Trophoblast cell (in vitro differentiated cells and primary cell): ENCODE data around the gene GALNTL6.

Experiments
- DNase-seq, 2 donors: peaks; one replicate each; pipeline ENCODE4 v3.0.0-alpha.2; 2016
- H2AFZ ChIP-seq: 2 replicates; pipeline ENCODE4 v1.6.1; 2013; ENCODE audit warnings: low read length, moderate library complexity, mild to moderate bottlenecking; ENCODE audit not compliant: insufficient read depth, poor library complexity
- H2AK5ac ChIP-seq: 2 replicates; pipeline ENCODE4 v1.6.1; 2013; ENCODE audit warnings: mild to moderate bottlenecking, low read length
- H2BK120ac ChIP-seq: 2 replicates; pipeline ENCODE4 v1.6.1; 2013; ENCODE audit warnings: low read length, mild to moderate bottlenecking, moderate library complexity; ENCODE audit not compliant: insufficient read depth, poor library complexity
- H2BK12ac ChIP-seq: 2 replicates; pipeline ENCODE4 v1.6.1; 2013; ENCODE audit warnings: mild to moderate bottlenecking, low read length, moderate library complexity
- H2BK5ac ChIP-seq: 2 replicates; pipeline ENCODE4 v1.6.1; 2013; ENCODE audit warnings: low read length, low read depth, moderate library complexity, mild to moderate bottlenecking; ENCODE audit not compliant: poor library complexity
- H3K14ac ChIP-seq: 2 replicates; pipeline ENCODE4 v1.6.1; 2013; ENCODE audit warnings: mild to moderate bottlenecking, low read length
- H3K18ac ChIP-seq: 2 replicates; pipeline ENCODE4 v1.6.1; 2013; ENCODE audit warnings: mild to moderate bottlenecking, low read length
- H3K23ac ChIP-seq: 2 replicates; pipeline ENCODE4 v1.6.1; 2013; ENCODE audit warnings: low read length
- H3K27ac ChIP-seq: 2 replicates; pipeline ENCODE4 v1.5.1; 2013; ENCODE audit warnings: low read depth, mild to moderate bottlenecking, inconsistent platforms, low read length, moderate library complexity
- H3K27me3 ChIP-seq: 2 replicates; pipeline ENCODE4 v1.6.1; 2013; ENCODE audit warnings: inconsistent platforms, mild to moderate bottlenecking, low read length, moderate library complexity; ENCODE audit not compliant: insufficient read depth
- H3K36me3 ChIP-seq, 2 experiments: 1 replicate in 1 of 2; 2 replicates in 1 of 2; pipeline ENCODE4 v1.6.1; 2013; ENCODE audit warnings: low read length in 2 of 2, mild to moderate bottlenecking in 2 of 2, moderate library complexity in 1 of 2; ENCODE audit not compliant: insufficient read depth in 2 of 2, control insufficient read depth in 1 of 2
- H3K4ac ChIP-seq: 2 replicates; pipeline ENCODE4 v1.6.1; 2013; ENCODE audit warnings: low read depth, mild to moderate bottlenecking, low read length, moderate library complexity
- H3K4me1 ChIP-seq, 2 experiments: 1 replicate in 1 of 2; 2 replicates in 1 of 2; pipeline ENCODE4 v1.6.1; 2013; ENCODE audit warnings: low read length in 2 of 2, mild to moderate bottlenecking in 2 of 2, moderate library complexity in 1 of 2; ENCODE audit not compliant: insufficient read depth in 2 of 2, control insufficient read depth in 1 of 2
- H3K4me2 ChIP-seq: 2 replicates; pipeline ENCODE4 v1.6.1; 2013; ENCODE audit warnings: inconsistent platforms, mild to moderate bottlenecking, low read length, moderate library complexity
- H3K4me3 ChIP-seq: 2 replicates; pipeline ENCODE4 v1.5.1; 2013; ENCODE audit warnings: mild to moderate bottlenecking, low read depth, low read length, inconsistent platforms
- H3K79me1 ChIP-seq: one replicate; pipeline ENCODE4 v1.6.1; 2013; ENCODE audit warnings: low read length
- H3K79me2 ChIP-seq: 2 replicates; pipeline ENCODE4 v1.6.1; 2013; ENCODE audit warnings: low read length, mild to moderate bottlenecking; ENCODE audit not compliant: control insufficient read depth, insufficient read depth, poor library complexity
- H3K9ac ChIP-seq: 2 replicates; pipeline ENCODE4 v1.6.1; 2013; ENCODE audit warnings: mild to moderate bottlenecking, low read length
- H3K9me3 ChIP-seq: 2 replicates; pipeline ENCODE4 v1.6.1; 2013; ENCODE audit warnings: low read depth, mild to moderate bottlenecking, control low read depth, inconsistent platforms, low read length; ENCODE audit not compliant: insufficient read depth
- H4K12ac ChIP-seq: 2 replicates; pipeline ENCODE4 v1.6.1; 2013; ENCODE audit warnings: low read depth, mild to moderate bottlenecking, low read length, moderate library complexity
- H4K8ac ChIP-seq: 2 replicates; pipeline ENCODE4 v1.6.1; 2013; ENCODE audit warnings: low read depth, mild to moderate bottlenecking, low read length, moderate library complexity
- H4K91ac ChIP-seq: one replicate; pipeline ENCODE4 v1.6.1; 2013; ENCODE audit warnings: low read depth, mild to moderate bottlenecking, low read length, moderate library complexity
- WGBS: extraction: QIAGEN DNeasy Blood & Tissue Kit; methylation state at CpG from one replicate; pipeline ENCODE4 v1.1.7; 2013; ENCODE audit warnings: missing lambda C conversion rate; ENCODE audit not compliant: insufficient read length, insufficient coverage; ENCODE audit errors: extremely low coverage; 5-methylcytosine and 5-hydroxymethylcytosine counted together

GALNTL6 gene

GRCh38 chr4:171954650-171955049 is 141.4 kb downstream of the GALNTL6 start:
- H3K18ac ChIP-seq: no peak overlapping the region
- no peak overlapping the region for H2BK5ac ChIP-seq
- H4K8ac ChIP-seq: no peak overlapping the region
- no peak overlapping the region for H3K4me2 ChIP-seq
- H3K9ac ChIP-seq: no peak overlapping the region
- H3K23ac ChIP-seq: no peak overlapping the region
- no peaks in the 10 kb centered on the region for H3K79me1 ChIP-seq
- H3K79me2 ChIP-seq: no peaks in the 10 kb centered on the region
- no peak for DNase-seq
- H3K9me3 ChIP-seq: no peaks in the 10 kb centered on the region
- no peak overlapping the region for H4K91ac ChIP-seq
- no CpG with 5 or more reads among the region's 1 CpG for WGBS
- no peak overlapping the region for H2AK5ac ChIP-seq
- H3K4me3 ChIP-seq: no peak overlapping the region
- no peak overlapping the region for H2AFZ ChIP-seq
- no peak overlapping the region for H2BK120ac ChIP-seq
- H3K36me3 ChIP-seq: no peaks in the 10 kb centered on the region
- H3K27me3 ChIP-seq: no peaks in the 10 kb centered on the region
- no peak overlapping the region for H4K12ac ChIP-seq
- H3K27ac ChIP-seq: no peak overlapping the region
- H3K4ac ChIP-seq: no peak overlapping the region
- H2BK12ac ChIP-seq: no peak overlapping the region
- H3K4me1 ChIP-seq: no peaks in the 10 kb centered on the region
- H3K14ac ChIP-seq: no peak overlapping the region

- Histone ChIP-seq H4K8ac (no peak overlapping the region), H3K36me3 (no peaks in the 10 kb centered on the region), H4K12ac (no peak overlapping the region), H3K79me2 (no peaks in the 10 kb centered on the region), H3K18ac (no peak overlapping the region), H2AFZ (no peak overlapping the region), H2BK5ac (no peak overlapping the region), H2AK5ac (no peak overlapping the region), H3K4me1 (no peaks in the 10 kb centered on the region), H3K4me2 (no peak overlapping the region), H2BK12ac (no peak overlapping the region), H3K27ac (no peak overlapping the region), H3K4ac (no peak overlapping the region), H3K4me3 (no peak overlapping the region), H3K14ac (no peak overlapping the region), H3K79me1 (no peaks in the 10 kb centered on the region), H4K91ac (no peak overlapping the region), H3K9ac (no peak overlapping the region), H3K23ac (no peak overlapping the region), H3K27me3 (no peaks in the 10 kb centered on the region), H3K9me3 (no peaks in the 10 kb centered on the region), H2BK120ac (no peak overlapping the region)
- WGBS: no CpG with 5 or more reads among the region's 4 CpGs
- DNase-seq: no peak
These were observed 143.5 kb downstream of the GALNTL6 start for GRCh38 chr4:171956678-171957077.

GRCh38 chr4:171962110-171962509 is 148.9 kb downstream of the GALNTL6 start:
- Histone ChIP-seq H2BK120ac (no peak overlapping the region), H3K4ac (no peak overlapping the region), H4K8ac (no peak overlapping the region), H2AFZ (no peak overlapping the region), H3K4me2 (no peak overlapping the region), H3K9me3 (no peaks in the 10 kb centered on the region), H3K27ac (no peak overlapping the region), H3K14ac (no peak overlapping the region), H3K4me1 (no peaks in the 10 kb centered on the region), H3K79me2 (peaks cover 2% of the 10 kb centered on the region), H2AK5ac (no peak overlapping the region), H3K79me1 (no peaks in the 10 kb centered on the region), H4K12ac (no peak overlapping the region), H4K91ac (no peak overlapping the region), H3K9ac (no peak overlapping the region), H3K4me3 (no peak overlapping the region), H3K23ac (no peak overlapping the region), H3K18ac (no peak overlapping the region), H3K36me3 (no peaks in the 10 kb centered on the region), H3K27me3 (no peaks in the 10 kb centered on the region), H2BK5ac (no peak overlapping the region), H2BK12ac (no peak overlapping the region)
- no CpG with 5 or more reads among the region's 5 CpGs for WGBS
- peak; percentile 75 to 82 for DNase-seq

GRCh38 chr4:171966356-171966755 is 153.2 kb downstream of the GALNTL6 start:
- Histone ChIP-seq H2AK5ac (no peak overlapping the region), H3K9ac (no peak overlapping the region), H3K14ac (no peak overlapping the region), H3K23ac (no peak overlapping the region), H2BK5ac (no peak overlapping the region), H3K4ac (no peak overlapping the region), H3K79me2 (peaks cover 2% of the 10 kb centered on the region), H4K8ac (no peak overlapping the region), H3K4me1 (no peaks in the 10 kb centered on the region), H2AFZ (no peak overlapping the region), H3K4me3 (no peak overlapping the region), H3K9me3 (no peaks in the 10 kb centered on the region), H2BK120ac (no peak overlapping the region), H3K27me3 (no peaks in the 10 kb centered on the region), H3K36me3 (no peaks in the 10 kb centered on the region), H3K79me1 (no peaks in the 10 kb centered on the region), H3K4me2 (no peak overlapping the region), H3K18ac (no peak overlapping the region), H2BK12ac (no peak overlapping the region), H4K12ac (no peak overlapping the region), H3K27ac (no peak overlapping the region), H4K91ac (no peak overlapping the region)
- DNase-seq: peak in 1 of 2 donors; percentile 34
- no CpG with 5 or more reads among the region's 2 CpGs for WGBS
